ENCODE measurements around the gene DCST2.

- TF ChIP-seq TAF1 (IDR thresholded peaks at IDR 0.05; ENCODE audit: borderline replicate concordance, low read depth, low read length) (no peak), POLR2A (IDR thresholded peaks at IDR 0.05; ENCODE audit: low read depth, low read length) (no peak), POLR2AphosphoS5 (IDR thresholded peaks at IDR 0.05; ENCODE audit: low read depth, low read length) (no peak)
Measured at GRCh38 chr1:154992721-154993571, 40.6 kb downstream of the DCST2 start.

Data from GM12892 (cell line).